GM12872 (cell line): ENCODE measurements around the gene AFF4.

Experiments used
- TF ChIP-seq, protein P1 (sequence below): IDR thresholded peaks from 3 replicates; pipeline ENCODE4 v1.5.1; 2011; ENCODE audit warnings: low read depth, mild to moderate bottlenecking, low read length, moderate library complexity; ENCODE audit not compliant: insufficient read depth

Gene AFF4

DNA sequence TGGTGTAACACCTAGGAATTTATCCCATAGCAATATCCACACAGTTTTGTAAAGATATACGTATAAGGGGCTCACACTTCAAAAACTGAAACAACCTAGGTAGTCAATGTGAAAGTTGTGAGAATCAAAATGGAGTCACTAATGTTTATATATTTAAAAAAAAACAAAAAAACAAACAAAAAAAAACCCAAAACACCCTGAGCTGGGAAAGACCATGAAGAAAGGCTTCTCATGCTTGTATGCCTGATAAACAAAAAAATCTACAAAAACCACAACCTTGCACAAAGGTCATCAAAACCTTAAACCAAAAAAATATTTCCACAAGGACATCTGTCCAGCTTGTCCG, 35.4 kb downstream of the AFF4 start:
- TF ChIP-seq, protein P1, sequence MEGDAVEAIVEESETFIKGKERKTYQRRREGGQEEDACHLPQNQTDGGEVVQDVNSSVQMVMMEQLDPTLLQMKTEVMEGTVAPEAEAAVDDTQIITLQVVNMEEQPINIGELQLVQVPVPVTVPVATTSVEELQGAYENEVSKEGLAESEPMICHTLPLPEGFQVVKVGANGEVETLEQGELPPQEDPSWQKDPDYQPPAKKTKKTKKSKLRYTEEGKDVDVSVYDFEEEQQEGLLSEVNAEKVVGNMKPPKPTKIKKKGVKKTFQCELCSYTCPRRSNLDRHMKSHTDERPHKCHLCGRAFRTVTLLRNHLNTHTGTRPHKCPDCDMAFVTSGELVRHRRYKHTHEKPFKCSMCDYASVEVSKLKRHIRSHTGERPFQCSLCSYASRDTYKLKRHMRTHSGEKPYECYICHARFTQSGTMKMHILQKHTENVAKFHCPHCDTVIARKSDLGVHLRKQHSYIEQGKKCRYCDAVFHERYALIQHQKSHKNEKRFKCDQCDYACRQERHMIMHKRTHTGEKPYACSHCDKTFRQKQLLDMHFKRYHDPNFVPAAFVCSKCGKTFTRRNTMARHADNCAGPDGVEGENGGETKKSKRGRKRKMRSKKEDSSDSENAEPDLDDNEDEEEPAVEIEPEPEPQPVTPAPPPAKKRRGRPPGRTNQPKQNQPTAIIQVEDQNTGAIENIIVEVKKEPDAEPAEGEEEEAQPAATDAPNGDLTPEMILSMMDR: no peak

DNA sequence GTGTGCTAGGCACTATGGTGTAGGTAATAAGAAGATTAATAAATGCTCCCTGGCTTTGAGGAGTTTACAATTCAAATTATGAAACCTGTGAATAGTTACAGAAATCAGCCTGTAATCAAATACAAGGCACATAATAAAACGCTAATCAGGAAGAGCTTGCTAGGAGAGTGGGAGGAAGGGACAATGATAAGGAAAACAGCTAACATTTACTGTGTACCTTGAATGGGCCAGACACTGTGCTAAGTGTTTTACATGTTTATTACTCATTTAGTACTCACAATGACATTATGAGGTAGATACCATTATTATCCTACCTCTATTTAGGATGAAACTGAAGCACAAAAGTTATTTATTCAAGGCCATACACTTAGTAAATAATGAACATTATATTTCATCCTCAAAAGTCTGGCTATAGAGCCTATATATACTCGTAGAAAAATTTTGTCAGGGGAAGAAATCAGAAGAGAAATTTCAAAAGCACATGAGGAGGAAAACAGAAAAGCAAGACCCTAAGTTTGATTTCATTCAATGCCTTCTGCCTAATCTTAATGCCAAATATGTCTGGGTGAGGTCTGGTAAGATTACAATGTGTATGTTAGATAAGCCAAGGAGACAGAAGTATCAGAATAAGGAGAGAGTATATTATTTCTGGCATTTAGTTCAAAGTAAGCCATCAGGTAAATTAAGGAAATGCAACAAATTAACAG, 35.9 kb downstream of the AFF4 start:
- TF ChIP-seq, protein P1: no peak

DNA sequence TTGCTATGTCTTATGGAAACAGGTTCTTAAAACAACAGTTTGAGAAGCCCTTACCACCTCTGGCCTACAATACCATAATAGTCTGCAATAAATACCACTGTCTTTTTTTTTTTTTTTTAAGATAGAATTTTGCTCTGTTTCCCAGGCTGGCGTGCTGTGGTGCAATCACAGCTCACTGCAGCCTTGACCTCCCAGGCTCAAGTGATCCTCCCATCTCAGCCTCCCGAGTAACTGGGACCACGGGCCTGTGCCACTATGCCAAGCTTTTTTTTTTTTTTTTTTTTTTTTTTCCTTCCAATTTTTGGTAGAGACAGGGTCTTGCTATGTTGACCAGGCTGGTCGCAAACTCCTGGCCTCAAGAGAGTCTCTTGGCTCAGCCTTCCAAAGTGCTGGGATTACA, 37.0 kb downstream of the AFF4 start:
- TF ChIP-seq, protein P1: no peak

DNA sequence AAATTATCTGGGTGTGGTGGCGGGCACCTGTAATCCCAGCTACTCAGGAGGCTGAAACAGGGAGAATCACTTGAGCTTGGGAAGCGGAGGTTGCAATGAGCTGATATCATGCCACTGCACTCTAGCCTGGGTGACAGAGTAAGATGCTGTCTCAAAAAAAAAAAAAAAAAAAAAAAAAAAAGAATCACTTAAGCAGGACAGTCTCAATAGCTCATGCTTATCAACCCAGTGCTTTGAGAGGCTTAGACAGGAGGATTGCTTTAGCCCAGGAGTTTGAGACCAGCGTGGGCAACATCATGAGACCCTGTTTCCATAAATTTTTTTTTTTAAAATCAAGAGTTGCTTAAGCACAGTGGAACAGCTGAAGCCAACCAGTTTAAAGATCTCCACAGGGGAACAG, 47.3 kb downstream of the AFF4 start:
- TF ChIP-seq, protein P1: no peak

DNA sequence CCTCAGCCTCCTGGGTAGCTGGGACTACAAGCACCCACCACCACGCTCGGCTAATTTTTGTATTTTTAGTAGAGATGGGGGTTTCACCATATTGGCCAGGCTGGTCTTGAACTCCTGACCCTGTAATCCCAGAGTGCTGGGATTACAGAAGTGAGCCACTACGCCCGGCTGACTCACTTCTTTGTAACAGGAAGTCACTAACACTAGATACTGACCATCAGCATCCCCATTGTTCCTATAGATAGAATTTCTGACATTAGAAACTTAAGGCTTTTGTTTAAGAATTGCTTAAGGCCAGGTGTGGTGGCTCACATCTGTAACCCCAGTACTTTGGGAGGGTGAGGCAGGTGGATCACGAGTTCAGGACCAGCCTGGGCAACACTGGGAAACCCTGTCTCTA, 47.8 kb downstream of the AFF4 start:
- TF ChIP-seq, protein P1: no peak

- TF ChIP-seq, protein P1: no peak
Measured at GRCh38 chr5:132909702-132910101, 53.7 kb downstream of the AFF4 start.

- TF ChIP-seq, protein P1: no peak
Measured at GRCh38 chr5:132907161-132907560, 56.3 kb downstream of the AFF4 start.
